ENCODE results near the gene ST6GALNAC6. TPM values are rescaled to one million over a fixed set of nuclear protein-coding genes. Genes with fewer than 3 reads are reported as not detected.
A peak's percentile ranks its signal among the peaks of the same experiment; 100 is the strongest.

ST6GALNAC6 gene, protein sequence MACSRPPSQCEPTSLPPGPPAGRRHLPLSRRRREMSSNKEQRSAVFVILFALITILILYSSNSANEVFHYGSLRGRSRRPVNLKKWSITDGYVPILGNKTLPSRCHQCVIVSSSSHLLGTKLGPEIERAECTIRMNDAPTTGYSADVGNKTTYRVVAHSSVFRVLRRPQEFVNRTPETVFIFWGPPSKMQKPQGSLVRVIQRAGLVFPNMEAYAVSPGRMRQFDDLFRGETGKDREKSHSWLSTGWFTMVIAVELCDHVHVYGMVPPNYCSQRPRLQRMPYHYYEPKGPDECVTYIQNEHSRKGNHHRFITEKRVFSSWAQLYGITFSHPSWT
- 38.4 TPM for polyA plus RNA-seq (ENCODE audit: insufficient read length)
- long read RNA-seq, donor 1, transcript ST6GALNAC6-205 (7 exons, 2,460 nt), result major isoform, 6 of 19 reads
- long read RNA-seq, donor 1, transcript ST6GALNAC6-204 (6 exons, 2,406 nt), result minor isoform, 5 of 19 reads
- long read RNA-seq, donor 1, partial matches to known transcripts, result 0 of 19 reads
- long read RNA-seq, donor 1, other reads (novel, unspliced or antisense), result 0 of 19 reads
- long read RNA-seq, donor 2, partial matches to known transcripts, result 0 of 7 reads
- long read RNA-seq, donor 2, other reads (novel, unspliced or antisense), result 0 of 7 reads
- long read RNA-seq, donor 3, partial matches to known transcripts, result 0 of 3 reads
- long read RNA-seq, donor 3, other reads (novel, unspliced or antisense), result 0 of 3 reads
- long read RNA-seq, donor 4, result 0 reads
- long read RNA-seq, donor 5, transcript ST6GALNAC6-204 (6 exons, 2,406 nt), result major isoform, 9 of 24 reads
- long read RNA-seq, donor 5, transcript ST6GALNAC6-205 (7 exons, 2,460 nt), result minor isoform, 7 of 24 reads
- long read RNA-seq, donor 5, partial matches to known transcripts, result 0 of 24 reads
- long read RNA-seq, donor 5, other reads (novel, unspliced or antisense), result 0 of 24 reads
- long read RNA-seq, donor 6, transcript ST6GALNAC6-204 (6 exons, 2,406 nt), result major isoform, 6 of 12 reads
- long read RNA-seq, donor 6, partial matches to known transcripts, result 0 of 12 reads
- long read RNA-seq, donor 6, other reads (novel, unspliced or antisense), result 0 of 12 reads
- long read RNA-seq, donor 7, transcript ST6GALNAC6-205 (7 exons, 2,460 nt), result major isoform, 9 of 21 reads
- long read RNA-seq, donor 7, transcript ST6GALNAC6-204 (6 exons, 2,406 nt), result minor isoform, 5 of 21 reads
- long read RNA-seq, donor 7, partial matches to known transcripts, result 0 of 21 reads
- long read RNA-seq, donor 7, other reads (novel, unspliced or antisense), result 0 of 21 reads
- long read RNA-seq, donor 8, partial matches to known transcripts, result 0 of 6 reads
- long read RNA-seq, donor 8, other reads (novel, unspliced or antisense), result 0 of 6 reads

DNA sequence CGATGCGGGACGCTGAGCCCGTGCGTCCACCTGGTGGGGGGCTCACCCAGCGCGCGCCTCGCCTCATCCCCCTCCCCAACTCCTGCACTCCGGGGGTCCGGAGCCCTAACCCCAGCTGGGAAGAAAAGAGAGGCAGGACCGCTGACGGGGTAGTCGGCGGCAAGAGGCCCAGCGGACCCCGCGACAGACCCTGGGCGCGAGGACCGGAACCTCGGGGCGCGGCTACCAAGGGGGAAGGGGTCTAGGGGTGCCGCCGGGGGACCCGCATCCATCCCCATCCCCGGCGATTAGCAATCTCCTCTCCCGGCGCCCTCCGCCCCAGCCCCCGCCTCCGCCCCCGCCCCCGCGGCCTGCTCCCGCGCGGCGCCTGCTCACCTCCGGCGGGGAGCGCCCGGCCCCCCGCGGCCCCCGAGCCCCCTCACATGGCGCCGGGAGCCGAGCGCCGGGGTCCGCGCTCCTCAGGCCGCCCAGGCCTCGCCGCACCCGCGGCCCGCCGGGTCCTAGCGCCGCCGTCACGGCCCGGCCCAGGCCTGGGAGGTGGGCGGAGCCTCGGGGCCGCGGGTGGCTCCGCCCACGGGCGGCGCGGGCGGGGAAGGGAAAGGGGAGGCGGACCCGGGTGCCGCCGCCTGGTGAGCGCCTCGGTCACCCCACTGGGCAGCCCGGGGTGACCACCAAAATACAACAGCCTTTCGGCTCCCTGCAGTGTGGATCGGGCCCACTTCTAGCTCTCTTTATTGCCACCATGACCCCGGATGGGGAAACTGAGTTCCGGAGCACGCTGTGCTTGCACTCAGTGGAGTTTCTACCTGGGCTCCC lies at the start of gene ST6GALNAC6:
Gene ST6GALNAC6, minus strand, starts transcription at position 476 of the 816 bp plus-strand sequence. CDS start 1,622 bp downstream, outside the sequence.
- peak; percentile 82 for DNase-seq

DNA sequence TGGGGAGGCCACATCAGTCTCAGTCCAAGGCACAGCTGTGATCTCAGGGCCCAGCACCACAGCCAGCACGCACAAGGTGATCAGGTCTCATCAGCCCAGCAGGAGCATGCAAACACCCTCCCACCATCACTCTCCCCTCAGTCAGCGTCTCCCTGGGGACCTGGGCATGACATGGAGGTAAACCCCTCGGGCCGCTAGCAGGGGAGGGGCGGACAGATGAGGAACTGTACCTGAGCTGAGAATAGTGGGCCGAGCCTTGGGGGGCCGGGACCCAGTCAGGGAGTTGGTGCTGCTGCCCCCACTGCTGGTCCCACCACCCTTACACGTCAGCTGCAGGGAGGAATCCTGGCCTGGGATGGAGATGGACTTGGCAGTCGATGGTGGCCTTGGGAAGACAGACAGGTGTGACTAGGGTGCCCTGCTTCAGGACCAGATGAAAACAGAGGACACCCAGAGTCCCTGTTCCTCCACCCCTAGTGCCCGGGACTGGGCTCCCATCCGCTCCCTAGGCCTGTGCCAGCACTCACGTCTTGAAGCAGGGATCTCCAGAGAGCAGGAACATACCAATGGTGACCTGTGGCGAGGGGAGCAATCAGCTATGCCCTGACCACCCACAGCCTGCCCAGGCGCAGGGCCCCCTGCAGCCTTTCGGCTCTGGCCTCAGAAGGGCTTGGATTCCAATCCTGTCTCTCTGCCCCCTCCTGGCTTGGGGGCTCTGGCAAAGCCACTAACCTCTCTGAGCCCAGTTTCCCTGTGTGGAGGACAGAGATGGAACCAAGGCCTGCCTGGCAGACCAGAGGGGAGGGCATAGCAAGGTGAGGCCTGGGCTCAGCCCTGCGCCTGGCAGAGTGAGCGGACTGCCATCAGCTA lies 48.7 kb upstream of the ST6GALNAC6 start:
- no peak for DNase-seq

DNA sequence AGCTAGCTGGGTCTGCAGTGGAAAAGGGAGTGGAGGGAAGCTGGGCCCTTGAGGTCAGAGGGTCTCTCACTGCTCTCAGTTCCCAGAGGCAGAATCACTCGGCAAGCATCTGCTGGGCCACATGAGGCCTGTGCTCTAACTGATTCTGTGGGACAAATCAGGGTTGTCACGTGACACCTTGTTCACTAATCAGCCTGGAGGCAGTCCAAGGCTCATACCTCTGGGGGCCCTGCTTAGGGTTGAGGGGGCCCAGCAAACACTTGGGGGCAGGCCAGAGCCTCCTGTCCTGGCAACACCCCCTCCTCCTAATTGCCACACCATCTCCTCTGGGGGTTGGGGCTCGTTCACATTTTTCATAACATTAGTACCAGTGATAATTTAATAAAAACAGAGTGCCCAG lies 47.3 kb upstream of the ST6GALNAC6 start:
- DNase-seq, result no peak

DNA sequence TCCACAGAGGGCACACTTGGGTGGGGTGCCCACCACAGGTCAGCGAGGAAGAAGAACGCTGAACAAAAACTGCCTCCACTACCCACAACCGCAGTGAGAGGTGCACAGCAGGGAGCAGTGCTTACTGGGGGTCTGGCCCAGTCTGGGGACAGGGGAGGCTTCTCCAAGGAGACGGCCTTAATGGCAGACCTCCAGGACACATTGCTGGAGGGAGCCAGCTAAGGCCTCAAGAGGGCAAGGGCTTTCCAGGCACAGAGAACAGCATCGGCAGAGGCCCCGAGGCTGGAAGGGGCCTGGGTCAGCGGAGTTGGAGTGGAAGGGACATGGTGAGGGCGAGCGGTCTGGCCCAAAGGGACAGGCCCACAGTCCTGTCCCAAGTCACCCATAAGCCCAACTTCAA lies 46.5 kb upstream of the ST6GALNAC6 start:
- DNase-seq, result no peak

DNA sequence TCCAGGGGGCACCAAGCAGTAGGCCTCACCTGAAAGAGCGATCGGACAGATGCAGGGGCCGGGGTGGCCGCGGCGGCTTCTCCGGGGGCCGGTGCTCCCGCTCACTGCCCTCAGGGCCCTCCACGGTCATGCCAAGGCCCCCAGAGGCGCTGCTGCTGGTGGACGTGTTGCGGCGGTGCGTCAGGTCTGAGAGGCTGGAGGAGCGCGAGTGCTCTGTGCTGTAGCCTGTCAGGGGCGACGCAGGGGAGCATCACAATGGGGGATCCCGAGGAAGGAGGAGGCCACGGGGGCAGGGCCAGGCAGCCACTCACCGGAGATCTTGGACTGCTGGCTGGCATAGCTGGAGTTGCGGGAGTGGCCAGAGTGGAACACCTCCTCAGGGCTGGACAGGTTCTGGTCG lies 45.9 kb upstream of the ST6GALNAC6 start:
- DNase-seq, result no peak

DNA sequence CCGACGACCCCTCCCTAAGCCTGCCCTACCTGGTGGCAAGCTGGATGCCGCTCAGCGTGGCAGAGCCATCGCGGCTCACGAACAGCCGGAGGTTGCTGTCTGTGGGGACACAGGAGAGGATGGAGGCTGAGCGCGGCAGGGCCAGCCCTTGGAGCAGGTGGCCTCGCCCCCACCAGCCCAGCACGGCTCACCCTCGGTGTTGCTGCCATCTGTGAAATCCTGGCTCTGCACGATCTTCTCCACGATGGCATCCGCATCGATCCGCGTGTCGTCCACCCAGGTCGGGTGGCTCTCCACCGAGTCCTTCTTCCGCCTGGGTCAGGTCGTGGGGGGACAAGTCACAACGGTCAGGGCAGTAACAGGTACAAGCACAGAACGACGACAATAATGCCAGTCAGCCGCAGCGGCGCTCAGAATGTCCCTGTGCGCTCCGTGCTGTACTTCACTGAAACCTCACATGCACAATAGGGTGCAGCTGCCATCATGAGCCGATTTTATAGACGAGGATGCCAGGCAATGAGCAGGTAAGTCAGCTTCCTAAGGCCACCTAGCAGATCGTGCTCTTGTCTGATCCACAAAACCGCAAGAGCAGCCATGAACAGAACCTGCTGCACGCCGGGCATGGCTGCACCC lies 45.3 kb upstream of the ST6GALNAC6 start:
- no peak for DNase-seq

DNA sequence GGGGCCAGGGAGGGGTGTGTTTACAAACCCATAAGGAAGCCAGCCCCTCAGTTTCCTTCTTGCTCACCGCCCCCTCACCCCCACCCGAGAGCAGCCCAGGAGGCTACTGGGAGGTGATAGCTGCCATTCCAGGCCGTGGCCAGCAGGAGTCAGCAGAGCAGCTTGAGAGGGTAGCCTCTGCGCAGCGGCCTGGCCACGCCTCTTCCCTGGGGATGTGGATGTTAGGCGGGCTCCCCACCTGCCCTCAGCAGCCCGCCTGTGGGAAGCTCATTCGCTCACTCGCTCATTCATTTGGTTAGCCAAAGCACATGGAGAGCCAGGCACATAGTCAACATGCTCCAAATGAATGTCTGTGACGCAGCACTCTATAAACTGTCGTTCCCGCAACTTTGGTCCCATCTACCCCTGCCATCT lies 44.3 kb upstream of the ST6GALNAC6 start:
- no peak for DNase-seq

DNA sequence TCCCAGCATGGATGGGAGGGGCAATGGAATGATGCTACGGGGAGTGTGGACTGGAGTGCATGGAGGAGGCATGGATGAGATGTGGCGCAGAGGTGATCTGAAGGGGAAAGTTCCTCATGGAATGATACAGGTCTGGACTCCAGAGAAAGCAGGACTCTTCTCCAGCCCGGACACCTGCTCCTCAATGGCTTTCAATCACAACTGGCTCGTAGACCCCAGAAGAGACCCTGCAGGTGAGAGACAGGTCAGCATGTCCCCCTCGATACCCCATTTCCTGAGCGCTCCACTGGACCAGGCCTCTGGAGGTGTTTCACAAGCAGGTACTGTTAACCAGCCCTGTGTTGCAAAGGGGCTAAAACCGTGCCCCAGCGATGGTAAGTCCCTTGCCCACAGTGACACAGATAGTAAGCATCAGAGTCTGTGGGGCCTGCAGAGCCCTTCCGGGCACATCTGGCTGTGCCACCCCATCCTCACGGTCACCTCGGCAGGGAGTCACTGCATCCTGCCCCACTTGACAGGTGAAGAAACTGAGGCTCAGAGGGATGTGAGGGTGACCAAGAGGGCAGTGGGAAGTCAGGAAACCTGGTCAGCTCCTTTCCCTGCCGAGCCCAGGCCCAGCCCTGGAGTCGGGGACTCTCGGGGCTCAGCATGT lies 43.7 kb upstream of the ST6GALNAC6 start:
- DNase-seq, result no peak

DNA sequence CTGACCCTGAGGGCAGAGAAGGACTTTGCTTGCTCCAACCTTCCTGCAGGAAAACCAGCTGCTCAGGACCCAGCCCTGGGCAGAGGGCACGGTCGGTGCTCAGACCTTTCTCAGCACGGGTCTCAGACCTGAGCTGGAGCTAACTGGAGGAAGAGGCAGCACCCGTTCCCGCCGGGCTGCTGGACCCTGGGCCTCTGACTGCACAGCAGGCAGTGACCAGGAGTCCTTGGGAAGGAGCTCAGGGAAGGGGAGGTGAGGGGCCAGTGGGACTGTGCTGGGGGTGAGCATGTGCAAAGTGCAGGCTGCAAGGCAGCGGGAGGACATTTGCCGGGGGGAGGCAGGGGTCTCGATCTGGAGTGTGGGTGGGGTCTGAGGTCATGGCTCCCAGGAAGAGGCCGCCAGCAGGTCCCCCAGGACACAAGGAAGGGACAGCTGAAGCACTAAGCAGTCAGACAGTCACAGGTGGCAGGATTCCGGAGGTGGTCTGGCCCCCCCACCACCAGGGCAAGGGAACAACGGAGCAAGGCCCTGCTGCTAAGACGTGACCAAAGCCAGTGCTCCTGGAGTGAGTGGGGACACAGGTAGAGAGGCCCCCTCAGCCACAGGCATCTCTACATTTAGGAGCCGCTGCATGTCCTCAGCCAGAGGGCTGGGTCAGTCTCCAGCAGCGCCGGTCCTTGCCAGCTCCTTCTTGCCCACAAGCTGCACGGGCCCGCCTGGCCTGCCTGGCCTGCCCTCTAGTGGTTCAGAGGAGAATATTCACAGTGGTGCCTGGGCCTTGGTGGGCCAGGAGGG lies 43.0 kb upstream of the ST6GALNAC6 start:
- no peak for DNase-seq

DNA sequence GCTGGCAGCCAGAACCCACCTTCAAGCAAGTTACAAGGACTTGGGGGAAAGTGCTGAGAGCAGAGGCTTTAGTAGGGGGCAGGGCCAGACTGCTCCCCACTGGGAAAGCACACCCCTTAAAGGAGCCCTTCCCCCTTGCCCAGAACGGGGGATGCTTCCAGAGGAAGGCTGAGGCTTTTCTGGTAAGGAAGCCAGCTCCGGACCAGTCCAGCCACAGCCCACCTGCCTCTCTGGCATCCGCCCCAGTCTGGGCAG lies 42.5 kb upstream of the ST6GALNAC6 start:
- DNase-seq, result no peak

DNA sequence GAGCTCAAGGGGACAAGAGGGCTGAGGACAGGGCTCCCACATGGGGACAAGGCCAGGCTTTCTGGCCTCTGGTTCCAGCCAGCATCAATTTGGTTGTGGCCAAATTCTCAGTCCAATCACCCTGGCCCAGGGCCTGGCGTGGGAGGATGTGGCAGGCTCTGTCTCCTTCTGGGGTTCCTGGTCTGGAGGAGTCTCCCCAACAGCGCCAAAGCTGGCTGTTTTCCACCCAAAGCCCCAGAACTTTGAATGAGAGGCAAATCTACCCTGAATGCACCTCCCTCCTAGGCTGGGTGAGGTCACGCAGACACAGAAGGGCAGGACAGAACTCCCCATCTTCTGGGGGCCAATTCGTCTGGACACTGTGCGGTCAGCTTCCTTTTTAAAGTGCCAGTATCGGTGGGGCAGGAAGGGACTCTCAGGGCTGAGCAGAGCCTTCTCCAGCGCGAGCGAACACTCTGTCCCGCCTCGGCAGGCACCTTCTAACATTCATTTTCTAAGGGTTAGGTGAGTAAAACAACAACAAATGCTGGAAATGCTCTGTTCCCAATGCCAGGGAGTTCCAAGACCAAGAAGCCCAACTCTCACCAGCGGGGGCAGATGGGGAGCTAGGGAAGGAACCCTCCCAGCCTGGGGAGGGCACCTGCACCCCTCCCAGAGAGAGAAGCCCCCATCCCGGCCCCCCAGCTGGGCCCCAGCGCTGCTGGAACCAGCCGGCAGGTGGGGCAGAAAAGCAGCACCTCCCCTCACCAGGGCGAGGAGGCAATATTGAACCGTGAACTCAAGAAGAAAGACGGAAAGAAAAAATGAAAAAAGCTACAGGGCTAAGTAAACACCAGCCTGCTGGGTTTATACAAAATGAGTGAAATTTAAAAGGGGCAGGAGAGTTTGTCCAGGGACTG lies 41.9 kb upstream of the ST6GALNAC6 start:
- DNase-seq, result no peak

DNA sequence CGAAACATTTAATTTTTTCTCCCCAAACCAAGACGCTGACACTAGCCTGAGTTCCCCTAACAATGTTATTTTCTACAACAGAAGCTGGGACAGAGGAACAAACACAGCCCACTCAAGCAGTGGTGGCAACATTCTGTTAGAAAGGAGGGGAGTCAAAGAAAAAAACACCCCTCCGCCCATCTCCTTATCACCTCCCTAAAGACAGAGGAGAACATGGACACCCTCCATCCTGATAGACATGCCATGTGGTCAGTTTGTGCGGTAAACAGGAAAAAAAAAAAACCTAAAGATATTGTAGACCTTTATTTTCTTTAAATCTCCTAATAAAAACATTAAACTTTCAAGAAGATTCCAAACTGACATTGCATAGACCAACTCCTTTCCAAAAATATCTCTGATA lies 41.2 kb upstream of the ST6GALNAC6 start:
- no peak for DNase-seq

DNA sequence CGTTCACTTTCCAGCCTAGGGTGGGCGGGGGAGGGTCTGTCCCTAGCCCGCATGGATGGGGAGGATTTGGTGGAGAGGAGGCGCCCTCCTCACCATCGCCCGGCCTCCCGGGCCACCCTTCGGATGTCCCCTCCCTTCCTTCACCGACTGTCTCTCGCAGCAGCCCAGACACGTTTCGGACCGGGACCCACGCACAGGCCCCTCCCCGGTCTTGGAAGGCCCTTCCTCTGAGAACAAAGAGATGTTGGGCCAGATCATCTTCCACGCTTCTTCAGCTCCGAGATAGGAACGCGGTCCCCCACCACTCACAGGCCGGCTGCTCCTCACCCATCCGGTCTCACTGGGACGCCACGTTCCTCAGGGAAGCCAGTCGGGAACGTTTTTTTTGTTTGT lies 38.9 kb upstream of the ST6GALNAC6 start:
- no peak for DNase-seq

DNA sequence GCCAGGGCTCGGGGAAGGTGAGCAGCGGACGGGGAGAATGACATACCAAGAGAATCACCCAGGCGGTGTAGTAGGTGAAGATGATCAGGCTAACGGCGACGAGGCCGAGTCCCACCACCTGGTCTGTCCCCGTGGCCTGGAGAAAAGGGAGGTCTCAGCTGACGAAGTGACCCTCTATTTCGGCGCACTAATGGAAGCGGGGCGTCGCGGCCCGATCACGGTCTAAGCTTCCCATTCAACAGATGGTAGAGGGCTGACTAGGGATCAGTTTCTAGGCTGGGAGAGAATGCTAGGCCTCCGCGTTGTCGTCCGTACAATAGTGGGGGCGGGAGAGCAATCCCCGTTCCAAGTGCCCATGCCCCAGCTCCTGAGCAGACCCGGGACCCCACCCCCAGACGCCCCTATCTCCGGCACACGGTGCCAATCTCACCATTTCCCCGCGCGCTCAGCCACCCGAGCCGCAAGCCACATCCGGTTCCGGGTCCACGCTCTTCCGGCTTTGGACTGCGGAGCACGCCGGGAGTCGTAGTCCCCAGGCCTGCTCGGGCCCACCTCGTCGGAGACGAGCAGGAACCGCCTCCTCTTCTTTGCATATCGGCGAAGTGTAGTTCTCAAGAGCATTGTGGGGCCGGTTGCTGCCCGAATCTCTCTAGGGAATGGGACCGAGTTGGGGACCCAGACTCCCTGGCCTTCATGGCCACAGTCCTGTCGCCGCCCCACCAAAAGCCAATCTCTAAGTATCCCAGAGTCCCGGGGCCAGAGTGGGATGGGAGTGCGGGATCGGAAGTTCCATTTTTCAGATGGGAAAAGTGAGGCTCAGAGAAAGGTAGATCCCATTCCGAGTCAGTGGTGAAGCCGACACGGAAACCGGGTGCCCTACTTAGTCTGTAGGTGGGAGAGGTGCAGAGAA lies 38.2 kb upstream of the ST6GALNAC6 start, which contains the start of gene DPM2:
Gene DPM2, minus strand, starts transcription at position 467 of the 910 bp plus-strand sequence. Its CDS starts 34 bp downstream, at position 433.
- peak; percentile 81 for DNase-seq

DNA sequence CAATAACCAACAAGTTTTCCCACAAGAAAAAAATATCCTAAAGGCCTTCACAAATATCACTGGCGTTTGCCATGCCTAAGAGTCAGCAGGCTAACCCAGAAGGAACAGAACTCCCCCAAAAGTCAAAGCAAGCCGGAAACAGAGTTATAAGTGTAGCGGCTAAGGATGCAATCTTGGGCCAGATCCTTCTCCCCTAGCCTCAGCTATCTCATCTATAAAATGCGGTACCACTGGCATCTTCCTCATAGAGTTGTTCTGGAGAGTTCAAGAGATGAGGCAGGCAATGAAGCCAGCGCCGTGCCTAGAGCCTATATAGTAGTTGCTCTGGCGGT lies 37.6 kb upstream of the ST6GALNAC6 start:
- DNase-seq, result no peak

DNA sequence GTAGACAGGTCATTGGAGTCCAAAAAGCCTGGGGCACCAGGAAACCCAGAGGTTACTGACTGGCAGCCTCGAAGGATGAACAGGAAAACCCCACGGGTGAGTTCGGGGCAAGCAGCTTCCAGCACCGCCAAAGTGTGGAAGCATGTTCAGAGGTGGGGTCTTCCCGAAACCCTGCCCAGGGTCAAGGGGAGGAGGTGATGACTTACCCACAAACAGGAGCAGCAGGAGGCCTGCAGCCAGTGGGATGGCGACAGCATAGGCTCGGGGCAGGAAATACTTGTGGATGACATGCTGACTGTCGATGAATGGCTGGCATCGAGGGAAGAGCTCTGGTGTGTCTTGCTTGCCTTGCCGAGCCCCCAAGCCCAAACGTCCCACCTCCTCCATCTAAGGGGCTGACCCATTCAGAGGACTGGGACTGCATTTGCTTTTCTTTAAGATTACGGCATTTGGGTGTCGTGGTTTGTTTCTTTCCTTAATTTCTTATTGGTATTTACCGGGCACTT lies 37.0 kb upstream of the ST6GALNAC6 start:
- DNase-seq, result no peak

Data from left kidney (tissue), 8 donors.